HG02973 (cell line): ENCODE data around the gene KDR.

Experiments
- ATAC-seq: cut with Tn5 transposase; IDR thresholded peaks from one replicate; pipeline ENCODE4 v1.9.1; 2021; ENCODE audit warnings: moderate library complexity; ENCODE audit not compliant: unreplicated experiment

KDR gene

GRCh38 chr4:55080174-55080865 is 45.1 kb downstream of the KDR start:
- no peak for ATAC-seq

DNA sequence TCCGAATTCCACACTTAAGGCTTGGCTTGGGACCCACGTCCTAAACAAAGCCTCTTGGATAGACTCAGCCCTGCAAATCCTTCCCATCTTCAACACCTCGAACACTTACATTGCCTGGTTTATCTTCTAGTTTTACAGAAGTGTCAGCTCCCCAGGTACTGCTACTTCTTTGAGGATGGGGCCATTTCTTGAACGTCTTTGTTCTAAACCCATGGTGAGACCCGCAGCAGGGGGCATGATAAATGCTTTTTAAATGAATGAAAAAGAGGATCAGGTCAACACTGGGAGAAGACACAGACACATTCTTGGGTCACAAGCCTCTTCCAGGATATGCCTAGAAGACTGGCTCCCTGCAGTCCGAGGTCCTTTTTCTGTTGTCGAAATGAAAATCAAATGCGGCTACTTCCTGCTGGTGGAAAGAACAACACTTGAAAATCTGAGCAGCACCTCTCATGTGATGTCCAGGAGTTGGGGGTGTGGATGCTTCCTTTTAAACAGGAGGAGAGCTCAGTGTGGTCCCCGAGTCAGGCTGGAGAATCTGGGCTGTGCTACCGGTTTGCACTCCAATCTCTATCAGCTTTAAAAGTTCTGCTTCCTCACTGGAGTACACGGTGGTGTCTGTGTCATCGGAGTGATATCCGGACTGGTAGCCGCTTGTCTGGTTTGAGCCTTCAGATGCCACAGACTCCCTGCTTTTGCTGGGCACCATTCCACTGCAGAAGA is 45.8 kb downstream of the KDR start:
- no peak for ATAC-seq

GRCh38 chr4:55078987-55079386 is 46.4 kb downstream of the KDR start:
- no peak for ATAC-seq

GRCh38 chr4:55077577-55077976 is 47.8 kb downstream of the KDR start:
- ATAC-seq: no peak

GRCh38 chr4:55075823-55076716 is 49.3 kb downstream of the KDR start:
- no peak for ATAC-seq

- ATAC-seq: no peak
Observed at GRCh38 chr4:55075376-55075775, 50.0 kb downstream of the KDR start.

DNA sequence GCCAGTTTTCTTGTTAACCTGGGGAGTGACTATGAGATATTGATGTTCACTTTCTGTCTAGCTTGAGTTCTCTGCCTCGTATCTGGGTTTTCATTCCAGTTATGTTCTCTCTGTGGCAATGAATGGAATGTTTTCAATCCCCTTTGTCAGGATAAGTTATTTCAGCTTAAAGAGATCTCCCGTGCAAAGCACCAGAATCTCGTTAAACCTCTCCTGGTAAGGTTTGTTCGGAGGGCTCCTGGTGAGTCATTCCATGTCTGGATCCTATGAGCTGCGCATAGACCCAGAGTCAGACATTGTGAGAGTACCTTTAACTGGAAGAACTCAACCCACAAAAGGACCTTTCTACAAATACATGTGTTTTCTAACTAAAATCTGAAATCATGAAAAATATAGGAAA is 51.0 kb downstream of the KDR start:
- no peak for ATAC-seq

- no peak for ATAC-seq
Observed at GRCh38 chr4:55071951-55072350, 53.4 kb downstream of the KDR start.

GRCh38 chr4:55069248-55069647 is 56.1 kb downstream of the KDR start:
- ATAC-seq: no peak

DNA sequence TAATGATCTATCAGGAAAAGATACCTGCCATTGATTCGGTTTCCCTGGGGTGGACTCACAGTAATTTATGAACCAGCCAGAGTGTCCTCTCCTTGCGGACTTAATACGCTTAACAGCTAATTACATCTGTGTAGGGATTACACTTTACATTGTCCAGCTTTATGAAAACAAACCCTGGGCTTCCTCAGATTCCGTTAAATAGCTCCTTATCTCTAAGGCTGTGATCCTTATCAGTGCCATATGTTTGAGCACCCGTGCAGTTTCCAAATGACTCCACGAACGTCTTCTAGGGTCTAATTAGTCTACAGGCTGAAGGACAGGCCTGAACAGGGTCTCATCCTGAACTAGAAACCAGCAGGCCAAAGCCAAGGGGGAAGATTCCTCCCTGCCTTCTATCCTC is 56.9 kb downstream of the KDR start:
- no peak for ATAC-seq

DNA sequence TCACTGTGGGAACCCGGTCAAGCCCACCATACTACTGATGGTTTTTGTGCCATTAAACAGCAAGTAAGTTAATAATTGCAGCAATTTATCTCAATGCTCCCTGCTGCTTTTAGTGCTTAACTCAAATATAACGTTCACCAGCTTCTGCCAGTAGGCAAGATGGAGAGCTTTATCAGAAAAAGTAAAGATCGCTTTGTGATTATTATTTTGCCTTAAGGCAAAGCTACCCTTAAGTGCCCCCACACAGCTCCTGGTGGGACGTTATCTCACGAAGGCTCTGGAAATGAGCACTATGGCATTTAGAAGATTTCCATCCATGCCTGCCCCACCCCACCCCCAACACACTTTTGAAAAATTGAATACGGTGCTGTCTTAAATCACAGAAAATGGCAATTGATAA is 59.4 kb downstream of the KDR start:
- no peak for ATAC-seq

- ATAC-seq: no peak
Observed at GRCh38 chr4:55055529-55055928, 69.9 kb downstream of the KDR start.

DNA sequence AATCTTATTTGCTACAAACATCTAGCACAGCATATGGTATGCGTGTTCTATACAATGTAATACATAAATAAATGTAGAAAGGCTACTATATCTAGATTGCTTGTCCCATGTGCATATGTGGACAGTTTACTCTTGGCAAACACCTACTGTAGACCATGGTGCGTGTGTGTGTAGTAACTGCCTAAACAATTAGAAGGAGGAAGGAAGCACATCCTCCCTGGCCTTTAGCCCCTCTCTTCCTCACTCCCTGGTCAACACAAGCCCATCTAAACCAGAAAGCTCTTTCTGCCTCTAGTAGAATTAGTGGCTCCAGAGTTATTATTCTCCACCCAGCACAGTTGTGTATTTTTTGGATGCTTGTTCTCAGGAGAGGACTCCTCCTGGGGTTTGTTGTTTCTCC is 73.9 kb downstream of the KDR start:
- no peak for ATAC-seq

DNA sequence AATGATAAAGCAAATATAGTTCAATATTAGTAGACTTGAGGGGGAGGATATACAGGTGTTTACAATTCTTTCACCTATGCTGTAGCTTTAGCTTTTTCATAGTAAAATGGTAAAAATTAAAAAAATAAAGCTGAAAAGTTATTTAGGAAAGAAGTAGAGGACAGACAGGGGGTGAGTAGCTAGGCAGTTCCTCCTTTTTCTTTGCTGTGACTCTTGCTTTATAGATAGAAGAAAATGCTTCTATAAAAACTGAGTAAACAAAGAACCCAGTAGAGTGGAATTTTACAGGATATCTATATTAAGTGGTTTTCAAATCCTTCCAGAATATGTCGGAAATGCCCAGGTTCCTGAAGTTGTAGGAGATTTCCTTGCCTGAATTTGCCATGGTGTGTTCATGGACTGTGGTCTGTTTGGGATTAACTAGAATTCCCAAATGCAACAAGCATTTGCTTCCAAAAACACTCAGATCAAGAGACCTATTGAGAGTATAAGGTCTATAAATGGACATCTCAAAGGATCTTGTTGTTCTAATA is 74.9 kb downstream of the KDR start:
- no peak for ATAC-seq

DNA sequence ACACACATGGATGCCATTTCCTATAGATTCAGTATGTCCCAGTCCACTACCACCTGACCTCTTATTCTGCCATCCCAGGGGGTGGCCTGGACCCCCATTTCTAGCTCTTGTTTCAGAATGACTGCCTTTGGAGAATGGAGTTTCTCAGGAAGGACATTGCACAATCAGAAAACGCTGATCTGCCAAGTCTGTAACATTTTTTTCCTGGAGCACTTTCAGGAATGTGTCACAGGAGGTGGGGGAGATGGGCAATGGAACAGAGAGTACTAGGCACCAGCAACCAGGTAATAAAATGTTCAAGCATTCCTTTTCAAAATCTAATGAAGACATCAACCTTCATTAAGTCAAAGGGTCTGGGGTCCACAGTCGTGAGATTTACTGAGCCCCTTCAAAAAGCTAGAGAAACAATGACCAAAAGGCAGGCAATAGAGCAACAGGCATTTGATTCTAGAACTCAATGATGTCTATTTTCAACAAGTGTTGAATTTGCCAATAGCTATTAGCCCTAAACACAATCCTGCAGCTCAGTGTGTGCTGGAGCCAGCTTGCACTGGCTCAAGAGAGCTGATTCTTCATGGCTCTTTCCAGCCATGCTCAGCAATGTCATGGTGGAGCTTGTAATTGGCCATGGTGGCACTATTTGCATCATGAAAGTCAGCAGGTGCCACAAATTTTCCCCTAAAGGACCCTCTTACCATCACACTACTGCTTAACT is 87.1 kb downstream of the KDR start:
- ATAC-seq: no peak

DNA sequence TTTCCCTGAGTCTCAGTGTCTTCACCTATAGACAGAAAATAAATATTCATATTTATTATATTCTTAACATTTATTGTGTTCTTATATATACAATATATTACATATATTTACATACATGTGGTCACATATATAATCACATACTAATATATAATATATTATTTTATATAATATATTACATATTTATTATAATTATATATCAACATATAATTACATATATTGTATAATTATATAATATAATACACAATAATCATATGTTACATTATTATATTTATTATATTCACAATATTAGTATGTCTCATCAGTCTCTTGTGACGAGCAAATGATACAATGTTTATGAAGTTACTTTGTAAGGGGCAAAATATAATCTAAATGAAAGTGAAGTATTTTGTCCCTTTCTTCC is 87.7 kb downstream of the KDR start:
- ATAC-seq: no peak

DNA sequence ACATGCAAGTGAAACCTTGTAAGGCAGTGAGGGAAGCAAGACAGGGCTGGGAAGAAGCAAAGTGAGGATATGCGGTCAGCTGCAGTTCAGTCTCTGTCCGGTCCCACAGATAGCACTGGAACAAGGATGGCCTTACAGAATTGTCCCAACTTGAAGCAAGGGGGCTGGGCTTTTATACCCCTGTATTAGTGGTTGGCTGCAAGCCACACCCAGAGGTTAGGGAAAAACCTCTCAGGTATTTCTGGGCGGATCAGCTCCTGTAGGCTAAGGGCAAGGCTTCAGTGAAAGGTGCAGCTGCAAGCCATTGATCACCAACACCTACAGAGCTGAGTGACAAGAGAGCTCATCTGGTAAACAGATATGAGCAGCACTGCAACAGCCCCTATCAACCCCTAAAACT is 89.0 kb downstream of the KDR start:
- ATAC-seq: no peak

DNA sequence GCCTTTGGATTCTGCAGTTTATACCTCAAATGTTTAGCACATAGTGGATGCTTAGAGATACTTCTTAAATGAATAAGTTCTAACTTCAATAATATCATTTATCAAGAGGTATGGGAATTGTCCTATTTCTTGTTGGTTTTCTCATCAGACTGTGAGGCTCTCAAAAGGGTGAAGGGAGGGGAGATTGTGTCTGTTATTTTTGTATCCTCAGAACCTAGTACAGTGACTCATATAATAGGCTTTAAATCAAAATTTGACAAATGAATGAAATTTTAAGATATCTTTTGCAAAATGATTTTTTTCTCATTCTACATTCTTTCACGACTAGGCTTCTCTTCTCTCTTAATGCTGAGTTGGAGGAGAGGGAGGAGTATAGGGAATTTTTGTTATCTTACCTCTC is 89.5 kb downstream of the KDR start:
- no peak for ATAC-seq

- ATAC-seq: no peak
Observed at GRCh38 chr4:55033296-55033695, 92.1 kb downstream of the KDR start.

DNA sequence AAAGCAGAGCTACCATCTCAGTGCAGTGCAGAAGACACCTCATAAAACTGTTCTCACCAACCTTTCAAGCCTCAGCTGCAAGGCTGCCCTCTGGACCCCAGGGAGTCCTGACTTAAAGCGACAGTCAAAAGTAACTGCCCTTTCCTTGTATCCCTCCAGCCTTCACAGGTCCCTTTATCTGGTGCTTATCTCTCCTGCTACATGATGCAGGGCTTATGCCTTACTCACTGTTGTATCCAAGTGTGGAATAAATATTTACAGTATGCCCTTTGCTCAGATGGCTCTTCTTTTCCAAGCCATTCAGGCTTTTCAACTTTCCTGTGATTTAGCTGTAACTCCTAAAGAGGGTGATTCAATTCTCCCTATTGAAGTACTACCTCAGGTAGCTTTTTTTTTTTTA is 92.6 kb downstream of the KDR start:
- no peak for ATAC-seq

GRCh38 chr4:55032179-55032578 is 93.2 kb downstream of the KDR start:
- no peak for ATAC-seq
